Neural progenitor cell (in vitro differentiated cells): ENCODE results near the gene CCL5.

ENCODE experiments used
- EZH2 ChIP-seq: fragments of 200-600 bp; sonication (generic); IDR thresholded peaks from 2 replicates; pipeline ENCODE4 v1.6.1; 2017; ENCODE audit warnings: antibody characterized with exemption, mild to moderate bottlenecking, moderate library complexity
- EZH2phosphoT487 ChIP-seq: fragments of 200-600 bp; sonication (generic); IDR thresholded peaks from 2 replicates; pipeline ENCODE4 v1.6.1; 2017; ENCODE audit warnings: antibody characterized with exemption
- TF ChIP-seq, protein P1 (sequence below): fragments of 200-600 bp; sonication (generic); IDR thresholded peaks from 2 replicates; pipeline ENCODE4 v1.5.1; 2017; ENCODE audit warnings: antibody characterized with exemption, mild to moderate bottlenecking

GRCh38 chr17:35866341-35866950, 13.7 kb downstream of the CCL5 start:
- TF ChIP-seq, protein P1, sequence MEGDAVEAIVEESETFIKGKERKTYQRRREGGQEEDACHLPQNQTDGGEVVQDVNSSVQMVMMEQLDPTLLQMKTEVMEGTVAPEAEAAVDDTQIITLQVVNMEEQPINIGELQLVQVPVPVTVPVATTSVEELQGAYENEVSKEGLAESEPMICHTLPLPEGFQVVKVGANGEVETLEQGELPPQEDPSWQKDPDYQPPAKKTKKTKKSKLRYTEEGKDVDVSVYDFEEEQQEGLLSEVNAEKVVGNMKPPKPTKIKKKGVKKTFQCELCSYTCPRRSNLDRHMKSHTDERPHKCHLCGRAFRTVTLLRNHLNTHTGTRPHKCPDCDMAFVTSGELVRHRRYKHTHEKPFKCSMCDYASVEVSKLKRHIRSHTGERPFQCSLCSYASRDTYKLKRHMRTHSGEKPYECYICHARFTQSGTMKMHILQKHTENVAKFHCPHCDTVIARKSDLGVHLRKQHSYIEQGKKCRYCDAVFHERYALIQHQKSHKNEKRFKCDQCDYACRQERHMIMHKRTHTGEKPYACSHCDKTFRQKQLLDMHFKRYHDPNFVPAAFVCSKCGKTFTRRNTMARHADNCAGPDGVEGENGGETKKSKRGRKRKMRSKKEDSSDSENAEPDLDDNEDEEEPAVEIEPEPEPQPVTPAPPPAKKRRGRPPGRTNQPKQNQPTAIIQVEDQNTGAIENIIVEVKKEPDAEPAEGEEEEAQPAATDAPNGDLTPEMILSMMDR = no peak
- no peak for TF ChIP-seq EZH2
- no peak for TF ChIP-seq EZH2phosphoT487
